BLaER1 (cell line): Measurements from ENCODE around the gene TJP2.
"Not testable (repeated sequence)": the region's sequence is repeated elsewhere in the genome, so short reads cannot be mapped to it uniquely, and the experiment has no call there.

ENCODE experiments used
- H3K27ac ChIP-seq: shearing (Covaris generic); formaldehyde crosslinking; 2 replicates; pipeline ENCODE4 v1.8.1; 2022
- H3K27me3 ChIP-seq: shearing (Covaris generic); formaldehyde crosslinking; 2 replicates; pipeline ENCODE4 v1.8.1; 2022
- H3K36me3 ChIP-seq: shearing (Covaris generic); formaldehyde crosslinking; 2 replicates; pipeline ENCODE4 v1.8.1; 2022
- H3K4me1 ChIP-seq: shearing (Covaris generic); formaldehyde crosslinking; 2 replicates; pipeline ENCODE4 v1.8.1; 2022
- H3K4me2 ChIP-seq: shearing (Covaris generic); formaldehyde crosslinking; 2 replicates; pipeline ENCODE4 v1.8.1; 2022
- H3K4me3 ChIP-seq: shearing (Covaris generic); formaldehyde crosslinking; 2 replicates; pipeline ENCODE4 v1.8.1; 2022
- H3K9ac ChIP-seq: shearing (Covaris generic); formaldehyde crosslinking; 2 replicates; pipeline ENCODE4 v1.8.1; 2022
- H3K9me3 ChIP-seq: shearing (Covaris generic); formaldehyde crosslinking; 2 replicates; pipeline ENCODE4 v1.8.1; 2022
- H4K20me1 ChIP-seq: shearing (Covaris generic); formaldehyde crosslinking; 2 replicates; pipeline ENCODE4 v1.8.1; 2022
- Cebpa-rat ChIP-seq: shearing (Covaris generic); IDR thresholded peaks from 2 replicates; pipeline ENCODE4 v1.8.1; 2022

Gene TJP2

DNA sequence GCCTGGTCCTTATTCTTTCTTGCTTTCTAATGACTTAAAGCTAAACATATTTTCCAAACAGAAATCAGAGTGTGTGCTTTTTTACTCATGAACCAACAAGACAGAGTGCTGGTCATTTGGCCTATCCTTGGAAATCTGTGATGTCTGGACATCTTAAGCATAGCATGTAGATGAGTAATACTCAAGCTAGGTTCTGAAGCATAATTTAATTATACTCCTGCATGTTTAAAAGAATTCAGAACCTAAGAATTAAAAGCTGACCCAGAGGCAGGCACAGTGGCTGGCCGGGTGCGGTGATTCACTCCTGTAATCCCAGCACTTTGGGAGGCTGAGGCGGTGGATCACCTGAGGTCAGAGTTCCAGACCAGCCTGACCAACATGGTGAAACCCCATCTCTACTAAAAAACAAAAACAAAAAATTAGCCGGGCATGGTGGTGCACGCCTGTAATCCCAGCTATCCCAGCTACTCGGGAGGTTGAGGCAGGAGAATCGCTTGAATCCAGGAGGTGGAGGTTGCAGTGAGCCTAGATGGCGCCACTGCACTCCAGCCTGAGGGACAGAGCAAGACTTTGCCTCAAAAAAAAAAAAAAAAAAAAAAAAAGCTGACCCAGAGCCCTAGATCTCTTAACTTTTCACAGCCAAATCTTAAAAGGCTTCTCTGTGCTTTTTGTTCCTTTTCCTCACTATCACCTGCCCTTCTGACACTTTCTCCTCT, 16.2 kb upstream of the TJP2 start:
- Histone ChIP-seq H3K4me2 (no peak overlapping the region), H3K4me1 (peaks cover 5% of the 10 kb centered on the region), H3K36me3 (peaks cover 39% of the 10 kb centered on the region), H3K4me3 (no peak overlapping the region), H3K27me3 (no peaks in the 10 kb centered on the region), H3K9ac (no peak overlapping the region), H3K9me3 (peaks cover 13% of the 10 kb centered on the region), H3K27ac (no peak overlapping the region), H4K20me1 (no peaks in the 10 kb centered on the region)
- no peak for TF ChIP-seq Cebpa-rat

DNA sequence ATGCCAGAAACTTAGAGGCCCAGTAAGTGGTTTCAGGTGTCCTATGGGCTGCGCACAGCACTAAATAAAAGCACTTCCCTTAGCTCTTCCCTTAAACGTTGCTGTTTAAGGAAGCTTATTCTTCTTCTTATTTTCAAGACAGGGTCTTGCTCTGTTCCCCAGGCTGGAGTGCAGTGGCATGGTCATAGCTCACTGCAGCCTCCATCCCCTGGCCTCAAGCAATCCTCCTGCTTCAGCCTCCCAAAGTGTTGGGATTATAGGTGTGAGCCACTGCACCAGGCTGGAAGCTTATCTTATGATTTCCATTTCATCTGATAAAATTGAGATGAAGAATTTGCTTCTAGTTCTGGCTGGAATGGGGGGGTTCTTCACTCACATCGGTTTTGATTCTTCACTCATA, 15.6 kb upstream of the TJP2 start:
- H3K4me2 ChIP-seq = no peak overlapping the region
- no peaks in the 10 kb centered on the region for H3K4me1 ChIP-seq
- H3K27me3 ChIP-seq = no peaks in the 10 kb centered on the region
- peaks cover 33% of the 10 kb centered on the region for H3K36me3 ChIP-seq
- H3K9me3 ChIP-seq = peaks cover 13% of the 10 kb centered on the region
- no peak overlapping the region for H3K4me3 ChIP-seq
- H3K9ac ChIP-seq = no peak overlapping the region
- no peaks in the 10 kb centered on the region for H4K20me1 ChIP-seq
- no peak for TF ChIP-seq Cebpa-rat
- H3K27ac ChIP-seq = no peak overlapping the region

DNA sequence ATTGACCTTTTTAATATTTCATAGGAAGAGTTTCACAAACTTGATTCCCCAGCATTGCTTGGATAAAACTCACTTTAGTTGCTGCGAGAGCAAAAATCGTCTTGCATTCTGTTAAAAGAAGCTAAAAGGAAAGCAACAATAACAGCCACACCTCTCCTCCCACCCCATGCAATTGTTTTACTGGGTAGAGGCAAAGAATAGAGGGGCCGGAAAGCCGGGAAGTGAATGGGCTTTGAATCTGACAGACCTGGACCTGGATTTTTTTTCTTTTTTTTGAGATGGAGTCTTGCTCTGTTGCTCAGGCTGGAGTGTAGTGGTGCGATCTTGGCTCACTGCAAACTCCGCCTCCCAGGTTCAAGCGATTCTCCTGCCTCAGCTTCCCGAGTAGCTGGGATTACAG, 9.5 kb upstream of the TJP2 start:
- H3K4me1 ChIP-seq, H3K27me3 ChIP-seq, H3K9ac ChIP-seq, H4K20me1 ChIP-seq, H3K27ac ChIP-seq, H3K4me3 ChIP-seq, H3K4me2 ChIP-seq: not testable (repeated sequence)
- H3K9me3 ChIP-seq = peaks cover 13% of the 10 kb centered on the region
- peaks cover 13% of the 10 kb centered on the region for H3K36me3 ChIP-seq

DNA sequence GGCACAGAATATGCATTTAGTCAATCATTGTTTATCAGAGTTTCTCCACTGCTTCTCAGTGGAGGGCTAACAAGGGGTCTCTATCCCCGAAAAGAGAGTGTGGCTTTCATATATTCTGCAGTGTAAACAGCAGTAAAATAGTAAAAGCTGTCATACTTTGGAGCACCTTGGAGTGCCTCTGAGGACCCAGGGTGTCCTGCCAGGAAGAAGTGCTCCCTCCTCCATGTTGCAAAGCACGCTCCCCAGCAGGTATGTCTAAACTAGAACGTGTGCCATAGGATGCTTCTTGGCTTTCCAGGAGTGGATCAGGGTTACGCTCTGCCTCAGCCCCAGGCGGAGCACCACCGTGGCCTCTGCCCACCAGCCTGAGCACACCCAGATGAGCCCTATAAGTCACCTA, 8.5 kb upstream of the TJP2 start:
- Histone ChIP-seq H3K36me3 (peaks cover 8% of the 10 kb centered on the region), H3K9me3 (peaks cover 8% of the 10 kb centered on the region), H3K9ac (no peak overlapping the region), H3K4me3 (no peak overlapping the region), H4K20me1 (no peaks in the 10 kb centered on the region), H3K4me2 (no peak overlapping the region), H3K4me1 (no peaks in the 10 kb centered on the region), H3K27ac (no peak overlapping the region), H3K27me3 (no peaks in the 10 kb centered on the region)
- TF ChIP-seq Cebpa-rat = no peak

DNA sequence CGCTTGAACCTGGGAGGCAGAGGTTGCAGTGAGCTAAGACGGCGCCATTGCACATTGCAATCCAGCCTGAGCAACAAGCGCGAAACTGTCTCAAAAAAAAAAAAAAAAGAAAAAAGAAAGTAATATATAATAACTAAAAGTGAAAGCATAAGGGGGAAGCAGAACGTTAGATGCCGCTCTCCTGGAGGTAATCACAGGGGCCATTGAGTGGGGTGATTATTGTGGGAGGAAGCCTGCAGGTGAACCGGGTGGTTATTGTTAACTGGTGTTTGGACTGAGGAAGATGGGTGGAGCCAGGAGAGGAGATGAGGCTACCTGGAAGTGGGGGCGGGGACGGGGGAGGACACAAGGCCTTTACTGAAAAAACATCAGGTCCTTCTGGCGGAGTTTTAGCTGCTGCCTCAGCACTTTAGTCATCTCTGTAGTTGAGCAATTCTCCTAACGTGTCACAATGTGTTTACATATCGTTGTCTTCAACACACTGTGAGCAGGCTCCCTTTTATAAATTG, 5.3 kb upstream of the TJP2 start:
- Histone ChIP-seq H3K9ac (no peak overlapping the region), H3K9me3 (no peaks in the 10 kb centered on the region), H3K36me3 (no peaks in the 10 kb centered on the region), H3K27ac (no peak overlapping the region), H3K4me2 (no peak overlapping the region), H4K20me1 (peaks cover 24% of the 10 kb centered on the region), H3K4me3 (no peak overlapping the region), H3K4me1 (peaks cover 5% of the 10 kb centered on the region), H3K27me3 (peaks cover 29% of the 10 kb centered on the region)
- TF ChIP-seq Cebpa-rat = no peak

DNA sequence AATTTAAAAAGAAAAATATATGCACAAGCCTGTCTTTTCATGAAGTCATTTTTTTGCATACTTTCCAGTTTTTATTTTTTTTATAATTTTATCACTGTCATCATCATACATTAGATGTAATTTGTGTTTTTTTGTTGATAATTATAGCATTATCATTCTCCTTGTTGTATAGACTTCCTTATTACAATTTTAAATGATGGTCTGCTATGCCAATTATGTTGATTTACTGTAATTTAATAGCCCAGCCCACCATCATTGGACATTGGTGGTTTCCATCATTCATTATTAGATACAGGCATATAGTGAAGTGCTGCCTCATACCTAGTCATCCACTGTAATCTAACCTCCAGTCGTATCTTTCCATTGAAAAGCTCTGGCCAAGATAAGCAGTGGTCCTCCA, 3.8 kb upstream of the TJP2 start:
- no peak overlapping the region for H3K9ac ChIP-seq
- H3K4me2 ChIP-seq = no peak overlapping the region
- H4K20me1 ChIP-seq = peaks cover 38% of the 10 kb centered on the region
- TF ChIP-seq Cebpa-rat = no peak
- H3K9me3 ChIP-seq = no peaks in the 10 kb centered on the region
- no peaks in the 10 kb centered on the region for H3K36me3 ChIP-seq
- peaks cover 43% of the 10 kb centered on the region for H3K27me3 ChIP-seq
- H3K4me3 ChIP-seq = no peak overlapping the region
- H3K4me1 ChIP-seq = peaks cover 13% of the 10 kb centered on the region
- no peak overlapping the region for H3K27ac ChIP-seq

DNA sequence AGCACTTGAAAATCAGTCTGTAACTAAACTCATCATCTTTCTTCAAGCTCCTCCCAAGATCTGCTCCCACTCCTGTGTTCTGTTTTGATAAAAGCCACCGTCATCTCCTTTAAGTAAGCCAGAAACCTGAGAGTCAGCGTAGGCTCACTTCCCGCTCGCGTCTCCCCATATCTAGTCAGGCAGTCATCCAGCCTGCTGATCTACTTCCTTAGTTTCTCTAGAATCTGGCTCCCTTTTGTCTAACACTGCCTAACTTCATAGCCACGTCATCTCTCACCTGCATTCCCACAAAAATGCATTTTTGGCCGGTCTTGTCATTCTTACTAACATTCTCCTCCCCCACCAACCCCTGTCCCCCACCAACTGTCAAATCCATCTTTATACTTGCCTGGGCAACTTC, 3.0 kb upstream of the TJP2 start:
- TF ChIP-seq Cebpa-rat = no peak
- no peaks in the 10 kb centered on the region for H3K36me3 ChIP-seq
- H3K27me3 ChIP-seq = peaks cover 52% of the 10 kb centered on the region
- H3K4me1 ChIP-seq = peaks cover 13% of the 10 kb centered on the region
- H3K9ac ChIP-seq = no peak overlapping the region
- no peak overlapping the region for H3K4me2 ChIP-seq
- H4K20me1 ChIP-seq = peaks cover 46% of the 10 kb centered on the region
- H3K9me3 ChIP-seq = no peaks in the 10 kb centered on the region
- H3K27ac ChIP-seq = no peak overlapping the region
- H3K4me3 ChIP-seq = no peak overlapping the region

DNA sequence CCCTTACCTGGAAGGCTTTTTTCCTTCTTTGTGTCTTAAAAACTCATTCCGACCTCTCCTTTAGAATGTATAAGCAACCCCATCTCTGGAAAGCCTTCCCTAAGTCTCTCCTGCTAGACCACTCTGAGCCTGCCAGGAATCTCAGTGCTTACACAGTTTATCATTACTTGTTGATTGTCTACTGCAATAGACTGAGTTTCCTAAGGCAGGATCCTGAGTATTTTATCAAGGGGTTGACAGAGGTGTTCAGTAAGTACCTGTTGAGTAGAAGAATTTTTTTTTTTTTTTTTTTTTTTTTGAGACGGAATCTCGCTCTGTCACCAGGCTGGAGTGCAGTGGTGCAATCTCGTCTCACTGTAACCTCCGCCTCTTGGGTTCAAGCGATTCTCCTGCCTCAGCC, 2.6 kb upstream of the TJP2 start:
- H3K4me2 ChIP-seq = no peak overlapping the region
- TF ChIP-seq Cebpa-rat = no peak
- no peak overlapping the region for H3K27ac ChIP-seq
- H3K4me1 ChIP-seq = peaks cover 13% of the 10 kb centered on the region
- H3K9me3 ChIP-seq = no peaks in the 10 kb centered on the region
- H3K27me3 ChIP-seq = peaks cover 56% of the 10 kb centered on the region
- peaks cover 51% of the 10 kb centered on the region for H4K20me1 ChIP-seq
- no peak overlapping the region for H3K9ac ChIP-seq
- H3K36me3 ChIP-seq = no peaks in the 10 kb centered on the region
- no peak overlapping the region for H3K4me3 ChIP-seq

DNA sequence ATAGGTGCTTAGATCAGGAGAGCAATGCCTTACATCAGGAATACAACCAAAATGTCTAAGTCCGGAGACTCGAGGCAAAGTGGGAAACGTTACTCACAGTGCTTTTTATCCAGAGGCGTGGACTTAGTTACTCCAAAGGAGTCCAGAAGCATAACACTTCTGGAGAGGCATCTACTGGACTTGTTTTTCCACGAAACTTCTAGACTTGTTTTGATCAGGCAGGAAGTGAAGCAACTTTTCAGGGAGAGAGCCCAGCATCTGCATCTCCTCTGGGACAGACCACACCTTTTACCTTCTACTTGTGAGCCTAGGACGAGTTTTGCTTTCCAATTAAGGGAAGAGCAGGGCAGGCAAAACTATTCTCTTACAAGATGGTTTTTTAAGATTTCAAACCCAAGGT, 1.2 kb upstream of the TJP2 start:
- peaks cover 65% of the 10 kb centered on the region for H4K20me1 ChIP-seq
- peaks cover 56% of the 10 kb centered on the region for H3K27me3 ChIP-seq
- no peak overlapping the region for H3K4me2 ChIP-seq
- H3K27ac ChIP-seq = no peak overlapping the region
- H3K4me1 ChIP-seq = peaks cover 13% of the 10 kb centered on the region
- H3K9me3 ChIP-seq = no peaks in the 10 kb centered on the region
- no peak overlapping the region for H3K9ac ChIP-seq
- H3K36me3 ChIP-seq = no peaks in the 10 kb centered on the region
- H3K4me3 ChIP-seq = no peak overlapping the region
- TF ChIP-seq Cebpa-rat = no peak

DNA sequence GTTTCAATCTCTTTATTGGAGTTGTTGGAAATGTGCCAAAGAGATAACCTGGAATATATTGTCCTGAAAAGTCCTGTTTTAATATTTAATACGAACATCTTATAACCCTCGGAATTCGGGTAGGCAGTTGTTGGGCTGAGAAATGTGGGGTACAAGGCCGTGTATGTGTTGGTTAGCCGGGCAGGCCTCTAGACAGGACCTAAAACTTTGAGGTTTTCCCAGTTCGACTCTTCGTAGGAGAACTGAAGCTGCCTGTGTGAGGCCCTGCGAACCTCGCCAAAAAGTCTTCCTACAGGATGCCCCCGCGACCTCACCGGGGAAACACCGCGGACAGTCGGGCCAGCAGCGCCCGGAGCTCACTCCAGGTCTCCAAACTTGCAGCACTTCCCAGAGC, 583 bp upstream of the TJP2 start:
- H3K4me1 ChIP-seq = peaks cover 17% of the 10 kb centered on the region
- H3K27ac ChIP-seq = no peak overlapping the region
- H4K20me1 ChIP-seq = peaks cover 66% of the 10 kb centered on the region
- peak overlapping the region; percentile 75 for H3K4me2 ChIP-seq
- peak overlapping the region; percentile 64 for H3K4me3 ChIP-seq
- H3K36me3 ChIP-seq = no peaks in the 10 kb centered on the region
- H3K9me3 ChIP-seq = no peaks in the 10 kb centered on the region
- 0 out of 2 replicates have a peak overlapping the region, but pooled peaks have one; percentile 36 for H3K9ac ChIP-seq
- no peak for TF ChIP-seq Cebpa-rat
- peaks cover 56% of the 10 kb centered on the region for H3K27me3 ChIP-seq
